Measurements from ENCODE around the gene CAPRIN1. TPM values are rescaled to one million over a fixed set of nuclear protein-coding genes. Genes with fewer than 3 reads are reported as not detected.

CAPRIN1 gene
- total and polyA plus RNA-seq, 2 of the 8 experiments (the other 6 are each of a cell fraction or from before 2014, with no cell fraction given) = 221 to 317 TPM

DNA sequence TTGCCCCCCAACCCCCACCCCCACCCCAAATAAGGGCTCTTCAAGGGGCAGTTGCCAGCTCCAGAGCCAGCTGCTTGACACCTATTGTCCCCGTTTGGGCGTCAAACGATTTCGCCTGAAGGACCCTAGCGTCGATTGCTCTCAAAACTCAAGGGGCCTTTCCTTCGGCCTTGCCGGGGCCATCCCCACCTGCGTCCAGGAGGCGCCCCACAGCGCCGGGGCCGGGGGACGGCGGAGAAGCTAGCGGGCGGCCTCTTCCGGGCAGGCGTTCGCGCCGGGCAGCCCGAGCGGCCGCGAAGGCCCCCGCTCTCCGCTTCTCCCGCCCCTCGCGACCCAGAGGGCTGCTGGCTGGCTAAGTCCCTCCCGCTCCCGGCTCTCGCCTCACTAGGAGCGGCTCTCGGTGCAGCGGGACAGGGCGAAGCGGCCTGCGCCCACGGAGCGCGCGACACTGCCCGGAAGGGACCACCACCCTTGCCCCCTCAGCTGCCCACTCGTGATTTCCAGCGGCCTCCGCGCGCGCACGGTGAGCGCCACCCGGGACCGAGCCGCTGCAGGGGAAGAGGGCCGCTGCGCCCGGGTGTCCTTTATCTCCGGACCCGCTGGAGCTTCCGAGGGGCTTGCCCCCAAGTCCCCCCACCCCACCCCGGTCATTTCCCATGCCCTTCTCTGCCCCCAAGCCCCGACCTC, at the start of gene CAPRIN1 (continued):
- TF ChIP-seq, protein P1, sequence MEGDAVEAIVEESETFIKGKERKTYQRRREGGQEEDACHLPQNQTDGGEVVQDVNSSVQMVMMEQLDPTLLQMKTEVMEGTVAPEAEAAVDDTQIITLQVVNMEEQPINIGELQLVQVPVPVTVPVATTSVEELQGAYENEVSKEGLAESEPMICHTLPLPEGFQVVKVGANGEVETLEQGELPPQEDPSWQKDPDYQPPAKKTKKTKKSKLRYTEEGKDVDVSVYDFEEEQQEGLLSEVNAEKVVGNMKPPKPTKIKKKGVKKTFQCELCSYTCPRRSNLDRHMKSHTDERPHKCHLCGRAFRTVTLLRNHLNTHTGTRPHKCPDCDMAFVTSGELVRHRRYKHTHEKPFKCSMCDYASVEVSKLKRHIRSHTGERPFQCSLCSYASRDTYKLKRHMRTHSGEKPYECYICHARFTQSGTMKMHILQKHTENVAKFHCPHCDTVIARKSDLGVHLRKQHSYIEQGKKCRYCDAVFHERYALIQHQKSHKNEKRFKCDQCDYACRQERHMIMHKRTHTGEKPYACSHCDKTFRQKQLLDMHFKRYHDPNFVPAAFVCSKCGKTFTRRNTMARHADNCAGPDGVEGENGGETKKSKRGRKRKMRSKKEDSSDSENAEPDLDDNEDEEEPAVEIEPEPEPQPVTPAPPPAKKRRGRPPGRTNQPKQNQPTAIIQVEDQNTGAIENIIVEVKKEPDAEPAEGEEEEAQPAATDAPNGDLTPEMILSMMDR (IDR thresholded peaks at IDR 0.05; ENCODE audit: control extremely low read depth in 1 of 3, insufficient read depth in 1 of 3, low read depth in 1 of 3, low read length in 3 of 3) = no peak
